DMS53 treated with DMSO at 0.1 percent for 48 hours (cell line): Measurements from ENCODE around the gene MXRA8.
A peak's percentile ranks its signal among the peaks of the same experiment; 100 is the strongest.

Source experiments
- DNase-seq: peaks from one replicate; lab custom pipeline; 2025; ENCODE audit not compliant: unreplicated experiment; lab: John Stamatoyannopoulos, UW

Gene MXRA8

DNA sequence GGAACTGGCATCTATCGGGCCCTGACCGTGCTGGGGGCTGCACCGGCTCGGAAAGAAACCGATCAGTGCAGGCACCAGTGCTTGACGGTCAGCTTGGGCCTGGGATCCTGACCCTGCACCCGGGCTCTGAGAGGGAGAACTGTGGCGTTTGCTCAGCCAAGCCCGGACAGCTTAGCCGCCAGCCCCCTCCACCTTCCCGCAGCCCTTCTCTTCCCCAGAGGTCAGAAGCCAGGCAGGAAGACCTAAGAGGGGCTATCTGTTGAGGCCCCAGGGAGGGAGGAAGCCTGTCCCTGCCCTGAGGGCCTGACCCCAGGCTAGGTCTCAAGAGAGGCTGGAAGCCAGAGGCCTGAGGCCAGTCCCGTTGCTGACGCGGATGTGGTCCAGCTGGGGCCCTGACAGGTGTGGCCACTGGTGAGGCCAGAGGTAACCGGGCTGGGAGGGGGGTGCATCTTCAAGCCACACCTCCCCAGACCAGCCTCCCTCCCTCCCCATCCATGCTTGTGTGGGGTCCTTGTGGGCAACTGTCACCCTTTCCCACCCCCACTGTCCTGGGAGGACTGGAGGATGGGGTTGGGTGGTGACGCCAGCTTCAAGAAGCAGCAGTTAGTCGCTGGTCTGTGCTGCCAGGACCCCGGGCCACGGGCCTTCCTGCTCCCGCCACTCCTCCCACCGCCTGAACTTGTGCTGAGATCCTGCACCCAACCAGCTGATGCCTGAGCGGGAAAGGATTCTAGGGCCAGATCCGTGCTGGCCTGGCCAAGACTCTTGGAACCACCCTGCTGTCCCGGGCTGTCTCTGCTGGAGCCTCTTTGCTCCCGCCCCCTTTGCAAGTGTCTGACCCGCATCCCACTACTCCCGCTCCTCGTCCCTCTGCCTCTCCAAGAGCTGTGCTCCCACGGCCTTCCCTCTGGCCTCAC is 6.6 kb downstream of the MXRA8 start:
- peak; percentile 18 for DNase-seq

DNA sequence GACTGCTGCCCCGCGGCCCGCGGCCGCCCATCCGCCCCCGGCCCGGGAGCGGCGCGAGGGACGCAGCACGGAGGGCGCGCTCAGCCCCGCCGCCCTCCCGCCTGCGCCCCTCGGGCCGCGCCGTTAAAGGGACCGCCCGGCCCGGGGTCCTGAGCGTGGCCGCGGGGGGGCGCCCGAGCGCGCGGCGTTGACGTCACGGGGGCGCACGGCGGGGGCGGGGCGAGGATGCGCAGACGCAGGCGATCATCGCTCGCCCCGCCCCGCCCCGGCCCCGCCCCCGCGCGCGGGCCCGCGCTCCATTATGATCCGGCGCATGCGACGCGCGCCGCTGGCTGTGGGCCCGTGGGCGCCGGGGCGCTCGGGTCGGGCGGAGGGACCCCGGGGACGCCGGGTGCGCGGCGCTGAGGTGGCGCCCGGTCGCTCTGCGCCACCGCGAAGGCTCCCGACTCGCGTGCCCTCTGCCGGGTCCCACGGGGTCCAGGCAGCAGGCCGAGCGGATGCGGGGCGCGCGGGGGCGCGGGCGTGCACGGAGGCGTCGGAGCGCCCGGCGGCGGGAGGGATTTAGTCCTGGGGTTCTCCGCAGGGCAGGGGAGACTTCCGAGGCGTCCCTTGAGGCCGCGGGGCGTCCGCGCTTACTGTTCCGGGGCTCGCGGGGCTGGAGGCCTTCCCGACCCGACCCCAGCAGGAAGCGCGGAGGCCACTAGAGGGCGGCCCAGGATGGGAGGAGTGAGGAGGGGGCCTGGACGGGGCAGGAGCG is 8.9 kb downstream of the MXRA8 start, which contains the start of gene DVL1:
DVL1 (minus strand) TSS at position 163 of the 757 bp plus-strand sequence. CDS start 353 bp downstream, outside the sequence.
- DNase-seq: no peak

GRCh38 chr1:1348420-1349255 is 9.7 kb downstream of the MXRA8 start:
- no peak for DNase-seq

- DNase-seq: no peak
These were observed 10.5 kb downstream of the MXRA8 start for GRCh38 chr1:1347663-1348419.

- no peak for DNase-seq
These were observed 11.2 kb downstream of the MXRA8 start for GRCh38 chr1:1347026-1347595.

DNA sequence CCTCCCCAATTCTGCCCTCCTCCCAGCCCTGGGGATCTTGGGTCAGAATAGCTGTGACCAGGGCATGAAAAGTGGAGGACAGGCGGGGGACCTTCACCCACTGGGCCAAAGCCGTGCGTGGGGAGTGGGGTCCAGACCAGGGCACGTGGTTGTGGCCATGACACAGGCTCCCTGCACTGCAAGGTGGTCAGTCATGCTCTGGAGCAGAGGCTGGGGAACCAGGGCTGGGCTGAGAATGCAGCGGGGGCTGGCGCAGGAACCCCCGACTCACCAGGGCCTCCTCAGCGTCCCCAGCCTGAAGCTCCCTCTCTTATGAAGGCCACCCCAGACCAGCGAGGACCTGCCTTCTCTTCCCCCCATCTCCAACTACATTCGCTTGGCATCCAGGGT is 11.9 kb downstream of the MXRA8 start:
- no peak for DNase-seq

DNA sequence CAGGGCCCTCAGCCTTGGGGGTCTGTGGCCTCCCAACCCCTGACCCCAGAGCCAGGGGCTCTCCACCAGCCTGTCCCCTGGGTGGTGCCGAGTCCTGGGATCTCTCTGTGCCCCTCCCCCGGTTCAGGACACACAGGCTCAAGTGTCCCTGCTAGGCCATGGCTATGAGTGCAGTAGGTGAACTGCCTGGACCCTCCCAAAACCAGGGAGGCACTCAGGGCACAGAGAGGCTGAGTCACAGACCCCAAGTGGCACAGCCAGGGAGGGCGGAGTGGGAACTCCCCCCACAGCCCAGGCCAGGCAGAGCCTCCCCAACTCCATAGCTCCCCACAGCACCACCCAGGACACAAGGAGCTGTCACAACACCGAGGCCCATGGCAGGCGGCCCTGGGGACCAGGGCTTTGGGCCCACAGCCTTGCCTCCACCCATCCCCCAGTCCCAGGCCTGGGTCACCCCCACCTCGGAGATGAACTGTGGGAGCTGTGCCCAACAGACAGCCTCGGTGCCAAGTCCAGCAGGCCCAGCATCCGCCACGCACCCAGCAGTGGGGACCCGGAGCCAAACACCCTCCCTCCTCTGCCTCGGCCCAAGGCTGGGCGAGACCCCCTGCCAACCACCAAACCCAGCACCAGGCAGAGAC is 12.4 kb downstream of the MXRA8 start:
- DNase-seq: no peak

DNA sequence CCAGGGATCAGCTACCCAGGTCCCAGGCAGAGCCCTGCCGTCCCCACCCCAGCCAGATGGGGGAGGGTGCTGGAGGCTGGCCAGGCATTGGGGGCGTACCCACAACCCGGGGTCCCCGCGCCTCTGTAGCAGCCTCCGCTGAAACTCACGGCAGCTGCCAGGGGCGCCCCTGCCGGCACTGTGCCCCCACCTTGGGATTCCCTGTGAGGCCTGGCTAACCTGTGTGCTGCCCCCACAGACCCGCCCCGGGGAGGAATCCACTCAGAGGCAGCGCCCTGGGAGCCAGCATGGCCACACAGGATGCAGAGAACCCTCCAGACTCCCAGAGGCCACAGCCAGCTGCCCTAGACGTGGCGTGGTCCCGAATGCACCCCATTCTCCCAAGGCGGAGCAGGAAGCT is 13.0 kb downstream of the MXRA8 start:
- no peak for DNase-seq

DNA sequence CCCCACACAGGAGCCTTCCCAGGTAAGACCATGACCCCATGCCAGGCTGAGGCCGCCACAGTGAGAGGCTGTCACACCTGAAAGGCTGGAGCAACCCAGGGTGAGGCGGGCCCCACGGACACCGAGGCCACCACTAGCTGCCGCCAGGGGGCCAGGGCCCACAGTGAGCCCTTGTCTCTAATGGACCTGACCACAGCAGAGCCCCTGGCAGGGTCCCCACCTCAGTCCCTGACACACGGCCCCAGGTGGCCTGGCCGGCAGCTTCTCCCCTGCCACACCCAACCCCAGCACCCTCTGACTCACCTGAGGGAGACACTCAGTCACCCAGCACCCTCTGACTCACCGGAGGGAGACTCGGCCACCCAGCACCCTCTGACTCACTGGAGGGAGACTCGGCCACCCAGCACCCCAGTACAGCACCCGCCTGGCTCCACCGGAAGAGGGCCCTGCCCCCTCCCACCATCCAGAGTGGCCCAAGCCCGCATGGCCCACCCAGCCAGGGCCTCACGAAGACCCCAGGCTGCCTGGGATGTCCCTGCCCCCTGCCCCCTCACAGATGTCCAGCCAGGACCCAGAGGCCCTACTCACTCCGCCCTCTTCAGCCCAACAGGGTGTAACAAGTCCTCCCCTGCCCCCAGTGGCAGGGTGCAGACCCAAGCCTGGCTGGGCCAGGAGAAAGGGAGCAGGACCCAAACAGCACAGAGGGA is 13.5 kb downstream of the MXRA8 start:
- DNase-seq: no peak

DNA sequence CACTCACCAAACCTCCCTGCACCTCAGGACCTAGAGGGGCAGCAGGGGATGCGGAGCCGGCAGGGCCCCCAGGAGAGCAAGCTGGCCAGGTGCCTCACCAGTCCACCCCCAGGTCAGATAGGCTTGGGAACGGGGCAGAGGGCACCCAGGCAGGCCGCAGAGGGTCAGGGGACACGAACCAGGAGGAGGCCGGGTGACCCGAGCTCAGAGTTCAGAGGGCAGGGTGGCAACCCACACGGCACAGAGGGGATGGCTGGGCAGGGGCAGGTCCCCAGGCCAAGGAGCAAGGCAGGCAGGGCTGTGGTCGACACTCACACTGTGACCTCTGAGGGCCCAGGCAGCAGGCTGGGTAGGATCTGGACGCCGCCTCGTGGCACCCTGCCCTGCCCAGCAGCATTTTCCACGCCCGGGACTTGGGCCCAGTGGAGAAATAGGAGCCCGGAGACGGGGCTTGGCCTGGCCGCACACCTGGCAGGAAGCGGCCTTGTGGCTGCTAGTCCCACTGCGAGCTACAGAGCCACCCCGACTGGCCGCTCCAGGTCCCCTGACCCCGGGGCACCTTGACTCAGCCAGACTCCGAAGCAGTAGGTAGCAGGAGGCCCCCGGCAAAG is 14.4 kb downstream of the MXRA8 start:
- DNase-seq: no peak

DNA sequence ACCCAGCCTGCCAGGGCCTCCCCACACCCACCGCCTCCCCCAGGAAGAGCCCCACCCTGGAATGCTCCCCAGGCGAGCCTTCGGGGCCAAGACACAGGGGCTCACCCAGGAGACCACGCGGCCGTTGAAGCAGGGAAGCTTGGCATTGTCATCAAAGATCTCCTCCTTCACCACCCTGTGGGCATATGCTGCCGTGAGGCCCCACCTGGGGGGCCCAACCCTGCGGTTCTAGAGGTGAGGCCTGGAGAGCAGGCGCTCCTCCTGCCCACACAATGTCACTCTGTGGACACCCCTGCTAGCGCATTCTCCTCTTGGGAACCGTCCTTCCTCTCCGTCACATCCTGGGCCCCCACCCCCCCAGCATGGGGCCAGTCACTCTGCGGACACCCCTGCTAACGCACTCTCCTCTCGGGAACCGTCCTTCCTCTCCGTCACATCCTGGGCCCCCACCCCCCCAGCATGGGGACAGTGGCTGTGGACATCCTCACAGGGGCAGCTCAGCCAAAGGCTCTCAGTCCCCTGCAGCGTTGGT is 15.7 kb downstream of the MXRA8 start:
- DNase-seq: no peak

DNA sequence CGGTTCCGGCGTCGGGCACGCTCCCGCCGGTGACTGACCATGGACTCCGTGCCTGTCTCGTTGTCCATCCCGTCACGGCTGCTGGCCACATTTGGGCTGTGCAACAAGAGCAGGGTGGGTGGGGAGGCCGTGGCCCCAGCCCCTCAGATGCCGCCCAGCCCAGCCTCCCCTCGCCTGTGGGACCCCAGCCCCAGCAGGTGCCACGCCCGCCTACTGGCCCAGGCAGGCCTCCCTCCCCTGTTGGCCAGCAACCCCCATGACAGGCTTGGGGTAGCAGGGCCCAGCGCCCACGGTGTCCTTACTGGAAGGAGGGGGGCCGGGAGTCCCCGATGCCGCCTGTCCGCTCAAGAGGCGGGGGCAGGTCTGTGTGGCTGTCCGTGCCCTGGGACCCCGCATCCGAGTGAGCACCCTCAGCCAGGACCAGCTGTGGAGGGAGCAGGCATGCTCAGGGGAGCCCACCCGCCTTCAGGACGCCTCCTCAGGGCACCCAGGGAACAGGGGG is 16.2 kb downstream of the MXRA8 start:
- no peak for DNase-seq

DNA sequence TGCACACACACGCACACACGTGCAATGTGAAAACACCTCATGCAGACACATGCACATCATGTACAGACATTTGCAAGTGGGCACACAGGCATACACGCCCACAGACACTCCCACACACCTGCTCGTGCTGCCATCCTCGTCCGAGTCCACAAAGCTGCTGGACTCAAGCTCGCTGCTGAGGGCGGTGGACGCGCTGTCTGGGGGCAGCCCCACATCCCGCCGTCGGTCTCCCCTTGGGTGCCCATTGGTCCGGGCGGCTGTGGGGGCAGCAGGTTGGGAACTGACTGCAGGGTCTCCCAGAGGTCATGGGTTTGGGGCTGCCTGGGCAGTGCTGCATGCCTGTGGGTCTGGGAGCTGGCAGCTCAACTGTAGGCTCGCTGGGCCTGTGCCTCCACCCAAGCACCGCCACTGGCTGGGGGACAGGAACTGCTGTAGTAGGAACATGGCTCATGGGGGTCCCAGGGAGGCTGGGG is 16.8 kb downstream of the MXRA8 start:
- no peak for DNase-seq

DNA sequence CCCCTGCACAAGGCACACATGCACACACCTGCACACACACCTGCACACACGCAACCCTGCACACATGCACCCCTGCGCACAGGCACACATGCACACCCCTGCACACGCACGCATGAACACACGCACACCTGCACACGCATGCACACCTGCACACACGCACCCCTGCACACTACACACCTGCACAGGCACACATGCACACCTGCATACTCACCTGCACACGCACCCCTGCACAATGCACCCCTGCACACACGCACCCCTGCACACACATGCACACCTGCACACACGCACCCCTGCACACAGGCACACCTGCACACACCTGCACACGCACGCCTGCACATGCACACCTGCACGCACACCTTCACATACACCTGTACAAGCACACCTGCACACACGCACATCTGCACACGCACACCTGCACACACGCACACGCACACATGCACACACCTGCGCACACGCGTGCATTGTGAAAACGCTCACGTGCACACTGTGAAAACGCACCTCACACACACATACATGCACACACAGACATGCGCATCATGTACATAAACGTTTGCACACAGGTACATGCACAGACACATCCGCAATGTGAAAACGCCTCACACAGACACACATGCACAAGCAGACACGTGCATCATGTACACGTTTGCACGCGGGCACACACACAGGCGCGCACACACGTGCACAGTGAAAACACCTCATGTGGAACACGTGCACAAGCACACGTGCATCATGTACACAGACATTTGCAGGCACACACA is 17.4 kb downstream of the MXRA8 start:
- no peak for DNase-seq

GRCh38 chr1:1340185-1340584 is 18.2 kb downstream of the MXRA8 start:
- no peak for DNase-seq

DNA sequence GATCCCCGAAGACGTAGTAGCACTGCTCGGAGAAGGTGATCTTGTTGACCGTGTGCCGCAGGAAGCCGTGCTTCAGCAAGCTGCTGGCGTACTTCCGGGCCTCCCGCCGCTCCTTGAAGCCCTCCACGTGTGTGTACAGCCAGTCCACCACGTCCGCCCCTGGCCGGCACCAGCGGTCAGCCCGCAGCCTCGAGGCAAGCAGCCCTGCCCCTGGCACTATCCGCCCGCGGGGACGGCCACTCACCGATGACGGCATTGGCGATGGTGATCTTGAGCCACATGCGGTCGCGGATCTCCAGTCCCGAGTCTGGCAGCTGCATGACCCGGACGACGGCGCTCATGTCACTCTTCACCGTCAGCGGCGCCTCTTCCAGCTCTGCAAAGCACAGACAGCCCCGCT is 20.1 kb downstream of the MXRA8 start:
- DNase-seq: no peak

DNA sequence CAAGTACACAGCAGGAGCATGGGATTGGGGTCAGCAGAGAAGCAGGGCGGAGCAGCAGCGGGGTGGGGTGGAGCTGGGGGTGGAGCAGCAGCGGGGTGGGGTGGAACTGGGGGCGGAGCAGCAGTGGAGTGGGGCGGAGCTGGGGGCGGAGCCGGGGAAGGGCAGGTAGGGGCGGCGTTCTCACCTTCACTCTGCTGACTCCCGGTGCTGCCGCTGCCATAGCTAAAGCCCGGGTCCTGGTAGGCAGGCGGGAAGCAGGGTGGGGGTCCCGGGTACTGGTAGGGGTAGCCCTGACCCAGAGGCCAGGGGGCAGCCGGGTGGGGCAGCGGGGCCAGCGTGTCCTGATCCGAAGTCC is 20.6 kb downstream of the MXRA8 start:
- DNase-seq: no peak
